Testis (tissue), 3 donors: ENCODE results near the gene MACROD1. TPM values are rescaled to one million over a fixed set of nuclear protein-coding genes. Genes with fewer than 3 reads are reported as not detected.

Experiments
- DNase-seq: peaks from one replicate; pipeline ENCODE4 v3.0.0-alpha.2; 2019
- H3K27ac ChIP-seq, 2 donors: fragments of 200-600 bp; sonication (generic); one replicate each; pipeline ENCODE4 v1.5.1; 2019
- H3K27me3 ChIP-seq: fragments of 200-600 bp; sonication (generic); one replicate; pipeline ENCODE4 v1.5.1; 2019
- H3K36me3 ChIP-seq: fragments of 200-600 bp; sonication (generic); one replicate; pipeline ENCODE4 v1.5.1; 2017; ENCODE audit warnings: low read depth; ENCODE audit errors: missing control alignments
- H3K4me1 ChIP-seq: fragments of 200-600 bp; sonication (generic); one replicate; pipeline ENCODE4 v1.5.1; 2019
- H3K4me3 ChIP-seq, 2 donors: fragments of 200-600 bp; sonication (generic); one replicate each; pipeline ENCODE4 v1.5.1; 2017 to 2019
- H3K9me3 ChIP-seq: fragments of 200-600 bp; sonication (generic); one replicate; pipeline ENCODE4 v1.5.1; 2017
- POLR2A ChIP-seq: fragments of 450-650 bp; IDR thresholded peaks from one replicate; pipeline ENCODE4 v1.6.1; 2017; ENCODE audit warnings: antibody characterized with exemption, mild to moderate bottlenecking, moderate library complexity
- WGBS, 2 donors: methylation state at CpG; one replicate each; pipeline ENCODE4 v1.1.5; 2018; 5-methylcytosine and 5-hydroxymethylcytosine counted together
- intact Hi-C: fragments of 100-400 bp; cut with DNase I; formaldehyde crosslinking; loops from one replicate; pipeline ENCODE4 v1.15.1; 2023; ENCODE audit warnings: low total_unique reads
- polyA plus RNA-seq: library from polyadenylated mRNA; stranded (reverse); fragments of 350-450 nt; fragmentation: Illumina TruSeq; extraction: RNeasy Lipid Tissue Mini Kit (QIAGEN cat#74804); gene quantifications from one replicate; pipeline ENCODE4 v1.2.3, GENCODE V29; 2014; ENCODE audit warnings: low read depth, low replicate concordance; ENCODE audit not compliant: insufficient read depth
- total RNA-seq, 2 donors: library from RNA; depleted of rRNA; stranded (reverse); fragments of >200 nt; gene quantifications; one replicate each; pipeline ENCODE4 v1.2.3, GENCODE V29; 2016
- TF ChIP-seq, protein P1 (sequence below), 3 experiments: fragments of 450-650 bp in 2 of 3; fragments of 200-600 bp in 1 of 3; sonication (generic) in 1 of 3; IDR thresholded peaks; one replicate each; pipeline ENCODE4 v1.5.1; 2016 to 2019; ENCODE audit warnings: antibody characterized with exemption in 3 of 3, mild to moderate bottlenecking in 2 of 3, moderate library complexity in 1 of 3

The MACROD1 gene
- total and polyA plus RNA-seq, 3 donors from 2014 or later = 13.3 to 15.3 (median 14.1) TPM

DNA sequence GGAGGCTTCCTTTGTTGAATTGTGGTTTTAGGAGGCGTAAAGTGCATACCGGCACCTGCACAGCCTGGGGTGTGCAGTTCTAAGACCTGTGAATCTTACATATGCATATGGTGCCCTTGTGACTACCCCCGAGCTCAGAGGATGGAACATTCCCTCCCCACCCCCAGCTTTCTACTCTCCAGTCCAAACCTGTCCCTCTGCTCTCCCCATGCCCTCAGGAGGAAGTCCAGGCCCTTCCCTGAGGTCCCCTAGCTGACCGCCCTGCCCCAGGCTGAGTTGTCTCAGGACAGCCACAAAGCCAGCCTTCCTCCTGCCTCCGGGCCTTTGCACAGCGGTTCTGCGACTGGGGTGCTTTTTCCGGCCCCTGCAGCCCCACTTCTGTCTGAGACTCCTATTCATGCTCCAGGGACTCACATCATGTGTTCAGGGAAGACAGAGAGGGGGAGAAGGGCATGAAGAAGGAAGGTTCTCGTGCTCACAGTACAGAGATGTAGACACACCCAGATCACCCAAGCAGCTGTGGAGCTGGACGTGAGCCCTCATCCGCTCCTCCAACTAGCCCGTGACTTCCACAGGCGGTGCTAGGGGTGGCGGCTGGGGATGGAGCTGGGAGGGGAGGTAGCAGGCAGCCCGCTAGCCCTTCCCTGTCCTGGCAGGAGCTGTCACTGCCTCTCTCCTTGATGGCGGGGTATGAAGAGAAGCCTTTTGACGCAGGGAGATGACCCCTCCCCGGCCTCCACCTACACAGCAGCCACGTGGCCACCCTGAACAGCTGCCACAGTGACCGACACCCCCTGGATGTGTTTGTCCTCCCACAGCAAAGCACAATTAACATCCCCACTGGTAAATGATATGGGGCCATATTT, 79.4 kb downstream of the MACROD1 start:
- Histone ChIP-seq H3K4me3 (no peak overlapping the region), H3K9me3 (no peaks in the 10 kb centered on the region), H3K27ac (peak overlapping the region in 1 of 2 donors; percentile 30), H3K27me3 (no peaks in the 10 kb centered on the region), H3K4me1 (peaks cover 10% of the 10 kb centered on the region), H3K36me3 (no peaks in the 10 kb centered on the region)
- peak; percentile 81 for DNase-seq
- TF ChIP-seq, protein P1, sequence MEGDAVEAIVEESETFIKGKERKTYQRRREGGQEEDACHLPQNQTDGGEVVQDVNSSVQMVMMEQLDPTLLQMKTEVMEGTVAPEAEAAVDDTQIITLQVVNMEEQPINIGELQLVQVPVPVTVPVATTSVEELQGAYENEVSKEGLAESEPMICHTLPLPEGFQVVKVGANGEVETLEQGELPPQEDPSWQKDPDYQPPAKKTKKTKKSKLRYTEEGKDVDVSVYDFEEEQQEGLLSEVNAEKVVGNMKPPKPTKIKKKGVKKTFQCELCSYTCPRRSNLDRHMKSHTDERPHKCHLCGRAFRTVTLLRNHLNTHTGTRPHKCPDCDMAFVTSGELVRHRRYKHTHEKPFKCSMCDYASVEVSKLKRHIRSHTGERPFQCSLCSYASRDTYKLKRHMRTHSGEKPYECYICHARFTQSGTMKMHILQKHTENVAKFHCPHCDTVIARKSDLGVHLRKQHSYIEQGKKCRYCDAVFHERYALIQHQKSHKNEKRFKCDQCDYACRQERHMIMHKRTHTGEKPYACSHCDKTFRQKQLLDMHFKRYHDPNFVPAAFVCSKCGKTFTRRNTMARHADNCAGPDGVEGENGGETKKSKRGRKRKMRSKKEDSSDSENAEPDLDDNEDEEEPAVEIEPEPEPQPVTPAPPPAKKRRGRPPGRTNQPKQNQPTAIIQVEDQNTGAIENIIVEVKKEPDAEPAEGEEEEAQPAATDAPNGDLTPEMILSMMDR (IDR thresholded peaks at IDR 0.05) = no peak
- TF ChIP-seq POLR2A = no peak
- WGBS, 2 donors = 70 to 74% methylated on average over 10 to 20 of the region's 20 CpGs
- intact Hi-C loops = no loop called here

DNA sequence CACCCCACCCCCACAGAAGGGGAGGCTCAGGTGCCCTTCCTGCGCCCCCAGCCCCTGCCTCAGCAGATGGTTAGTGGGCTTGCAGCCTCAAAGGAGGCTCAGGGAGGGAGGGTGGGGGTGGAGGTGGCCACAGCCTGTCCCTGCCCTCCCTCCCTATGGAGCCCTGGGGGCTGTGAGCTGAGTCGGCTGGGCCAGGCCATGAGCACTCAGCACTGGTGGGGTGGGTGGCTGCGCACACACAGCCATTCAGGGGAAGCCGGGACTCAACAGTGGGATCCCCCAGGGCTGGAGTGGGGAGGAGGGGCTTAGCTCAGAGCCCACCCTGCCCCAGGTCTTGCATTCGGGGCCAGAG, 80.0 kb downstream of the MACROD1 start:
- no peaks in the 10 kb centered on the region for H3K36me3 ChIP-seq
- H3K27me3 ChIP-seq = no peaks in the 10 kb centered on the region
- 76 to 92% methylated on average over 4 to 5 of the region's 5 CpGs for WGBS, 2 donors
- H3K27ac ChIP-seq = peak overlapping the region in 1 of 2 donors; percentile 30
- peaks cover 10% of the 10 kb centered on the region for H3K4me1 ChIP-seq
- TF ChIP-seq POLR2A = no peak
- TF ChIP-seq, protein P1 (IDR thresholded peaks at IDR 0.05) = no peak
- no peak for DNase-seq
- no peak overlapping the region for H3K4me3 ChIP-seq
- H3K9me3 ChIP-seq = no peaks in the 10 kb centered on the region
- intact Hi-C loops = no loop called here

DNA sequence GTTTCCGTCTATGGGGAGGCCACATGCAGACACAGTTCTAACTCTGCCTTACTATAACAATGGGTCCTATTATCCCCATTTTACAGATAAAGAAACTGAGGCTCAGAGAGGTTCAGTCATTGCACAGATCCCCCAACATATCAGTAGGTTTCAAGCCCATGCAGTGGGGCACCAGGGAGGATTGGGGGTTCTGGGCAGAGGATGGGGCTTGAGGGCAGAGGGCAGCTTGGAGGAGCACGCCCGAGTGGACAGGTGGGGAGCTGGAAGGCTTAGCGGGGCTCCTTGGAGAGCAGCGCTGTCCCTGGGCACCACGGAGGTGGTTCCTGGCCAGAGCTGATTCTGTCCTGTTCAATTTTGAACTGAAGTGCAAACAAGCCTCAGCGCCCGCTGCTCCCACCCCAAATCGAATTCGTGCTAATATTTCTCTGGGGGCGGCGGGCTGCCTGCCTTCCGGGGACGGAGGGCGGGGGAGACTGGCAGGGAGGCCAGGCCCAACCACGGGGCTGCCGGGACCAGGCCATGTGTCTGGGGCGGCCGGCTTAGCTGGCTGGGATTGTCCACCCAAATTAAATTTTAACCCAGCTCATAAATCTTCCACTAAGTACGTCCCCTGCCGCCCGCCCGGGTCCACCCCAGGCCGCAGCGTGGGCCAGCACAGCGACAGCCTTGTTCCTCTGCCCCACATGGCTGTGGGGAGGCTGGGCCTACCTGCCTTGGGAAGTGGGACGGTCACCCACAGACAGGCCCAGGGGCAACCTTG, 80.8 kb downstream of the MACROD1 start:
- Histone ChIP-seq H3K36me3 (no peaks in the 10 kb centered on the region), H3K4me1 (peaks cover 10% of the 10 kb centered on the region), H3K4me3 (no peak overlapping the region), H3K27me3 (no peaks in the 10 kb centered on the region), H3K9me3 (no peaks in the 10 kb centered on the region), H3K27ac (no peak overlapping the region)
- WGBS, 2 donors = 85 to 98% methylated on average over 8 to 27 of the region's 27 CpGs
- no peak for DNase-seq
- intact Hi-C loops = no loop called here
- TF ChIP-seq, protein P1 (IDR thresholded peaks at IDR 0.05) = no peak
- no peak for TF ChIP-seq POLR2A

DNA sequence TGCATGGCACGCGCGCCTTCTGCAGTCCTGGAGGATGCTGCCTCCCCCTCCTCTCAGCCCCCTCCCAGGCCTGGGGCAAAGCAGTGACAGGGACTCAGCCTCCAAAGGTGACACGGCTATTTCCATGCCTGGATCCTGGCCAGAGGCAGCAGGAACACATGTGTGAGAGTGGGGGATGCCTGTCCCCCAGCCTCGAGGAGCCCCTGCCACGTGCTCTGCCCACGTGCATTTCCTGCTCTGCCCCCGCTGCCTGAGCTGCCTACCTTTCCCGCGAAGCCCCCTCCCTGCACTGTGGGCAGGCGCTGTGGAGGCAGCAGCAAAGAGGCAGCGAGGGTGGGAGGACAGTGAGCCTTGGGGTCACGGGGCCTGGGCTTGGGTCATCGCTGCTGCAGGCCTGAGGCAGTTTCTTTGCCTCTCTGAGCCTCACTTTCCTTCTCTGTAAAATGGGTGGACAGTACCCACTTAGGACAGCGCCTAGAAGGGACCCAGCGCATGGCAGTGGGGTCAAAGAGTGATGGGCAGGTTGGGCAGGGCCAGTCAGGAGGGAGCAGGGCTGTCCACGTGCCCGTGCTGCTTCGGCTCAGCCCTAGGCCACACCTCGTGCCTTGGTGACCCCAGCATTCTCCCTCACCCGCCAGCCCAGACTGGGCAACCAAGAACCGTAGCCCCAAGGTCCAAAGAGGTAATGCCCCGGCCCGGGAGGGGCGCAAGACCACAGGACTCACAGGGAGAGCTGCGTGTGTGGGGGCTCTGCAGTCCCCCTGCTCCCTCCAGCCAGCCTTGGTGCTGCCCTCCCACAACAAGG, 81.6 kb downstream of the MACROD1 start:
- H3K36me3 ChIP-seq = no peaks in the 10 kb centered on the region
- H3K27me3 ChIP-seq = no peaks in the 10 kb centered on the region
- H3K4me1 ChIP-seq = peaks cover 10% of the 10 kb centered on the region
- no peak for TF ChIP-seq POLR2A
- TF ChIP-seq, protein P1 (IDR thresholded peaks at IDR 0.05) = no peak
- WGBS, 2 donors = 88 to 90% methylated on average over 12 to 26 of the region's 26 CpGs
- no peak for DNase-seq
- H3K9me3 ChIP-seq = no peaks in the 10 kb centered on the region
- H3K27ac ChIP-seq = no peak overlapping the region
- intact Hi-C loops = no loop called here
- no peak overlapping the region for H3K4me3 ChIP-seq
